Measurements from ENCODE around the gene PLPP3.
A peak's percentile ranks its signal among the peaks of the same experiment; 100 is the strongest.

The PLPP3 gene

GRCh38 chr1:56576880-56577405 lies 2.4 kb downstream of the PLPP3 start (continued):
- TF ChIP-seq PRDM6 (tag by site-specific recombination; IDR thresholded peaks at IDR 0.05) (peak; percentile 52), ZNF146 (tag by site-specific recombination; IDR thresholded peaks at IDR 0.05) (no peak), ZNF26 (tag by site-specific recombination; IDR thresholded peaks at IDR 0.05) (no peak), ZNF19 (tag by site-specific recombination; IDR thresholded peaks at IDR 0.05; ENCODE audit: low read depth) (no peak), ZNF184 (tag by site-specific recombination; IDR thresholded peaks at IDR 0.05) (no peak), PATZ1 (tag by site-specific recombination; IDR thresholded peaks at IDR 0.05) (no peak), INSM2 (tag by site-specific recombination; IDR thresholded peaks at IDR 0.05) (0 out of 2 replicates have a peak, but pooled peaks have one; percentile 8), GLI4 (tag by site-specific recombination; IDR thresholded peaks at IDR 0.05) (no peak), ZNF10 (tag by site-specific recombination; IDR thresholded peaks at IDR 0.05) (no peak), ZNF513 (tag by site-specific recombination; IDR thresholded peaks at IDR 0.05) (no peak), ZNF292 (tag by site-specific recombination; IDR thresholded peaks at IDR 0.05; ENCODE audit: borderline replicate concordance, low read depth) (no peak), ZNF548 (tag by site-specific recombination; IDR thresholded peaks at IDR 0.05) (no peak), ZNF610 (tag by site-specific recombination; IDR thresholded peaks at IDR 0.05; ENCODE audit: borderline replicate concordance) (no peak), KLF9 (tag by site-specific recombination; IDR thresholded peaks at IDR 0.05; ENCODE audit: low read depth) (no peak), ZNF76 (tag by site-specific recombination; IDR thresholded peaks at IDR 0.05; ENCODE audit: borderline replicate concordance, low read depth) (no peak), ZNF248 (tag by site-specific recombination; IDR thresholded peaks at IDR 0.05) (no peak), ZNF174 (tag by site-specific recombination; IDR thresholded peaks at IDR 0.05) (no peak), ZNF549 (tag by site-specific recombination; IDR thresholded peaks at IDR 0.05) (no peak), ZNF571 (tag by site-specific recombination; IDR thresholded peaks at IDR 0.05) (no peak), KLF7 (tag by site-specific recombination; IDR thresholded peaks at IDR 0.05; ENCODE audit: borderline replicate concordance) (no peak), ZNF596 (tag by site-specific recombination; IDR thresholded peaks at IDR 0.05) (no peak), ZEB2 (tag by site-specific recombination; IDR thresholded peaks at IDR 0.05) (no peak), ZNF623 (tag by site-specific recombination; IDR thresholded peaks at IDR 0.05) (no peak), ZNF561 (tag by site-specific recombination; IDR thresholded peaks at IDR 0.05; ENCODE audit: borderline replicate concordance) (peak; percentile 41; the same call in 1 of the 2 replicates), ZNF580 (tag by site-specific recombination; IDR thresholded peaks at IDR 0.05) (no peak), ZSCAN23 (tag by site-specific recombination; IDR thresholded peaks at IDR 0.05) (no peak), ZNF639 (tag by site-specific recombination; IDR thresholded peaks at IDR 0.05) (no peak), ZNF677 (tag by site-specific recombination; IDR thresholded peaks at IDR 0.05) (no peak), ZNF747 (tag by site-specific recombination; IDR thresholded peaks at IDR 0.05) (no peak), ZNF223 (tag by site-specific recombination; IDR thresholded peaks at IDR 0.05) (no peak), ZNF530 (tag by site-specific recombination; IDR thresholded peaks at IDR 0.05; ENCODE audit: low read depth) (no peak), ZNF114 (tag by site-specific recombination; IDR thresholded peaks at IDR 0.05) (no peak)

Measured in HEK293 (cell line).